CD14-positive monocyte (primary cell): ENCODE results near the gene LRP1B. TPM values are rescaled to one million over a fixed set of nuclear protein-coding genes. Genes with fewer than 3 reads are reported as not detected.

Source experiments
- DNase-seq, 3 donors: peaks; one replicate each; pipeline ENCODE4 v3.0.0-alpha.2; 2011 to 2022
- H2AFZ ChIP-seq: 2 replicates; pipeline ENCODE4 v1.6.0; 2012; ENCODE audit warnings: mild to moderate bottlenecking, low read depth, low read length, inconsistent platforms; ENCODE audit not compliant: insufficient read depth, poor library complexity, severe bottlenecking
- H3K27ac ChIP-seq, 2 donors: 1 replicate in 1 of 2; 2 replicates in 1 of 2; pipeline ENCODE4 v1.5.1; 2012 to 2013; ENCODE audit warnings: low read length in 2 of 2, control low read depth in 1 of 2, inconsistent platforms in 1 of 2, low read depth in 1 of 2, mild to moderate bottlenecking in 1 of 2
- H3K27me3 ChIP-seq, 2 donors: one replicate each; pipeline versions ENCODE4 v1.6.0 to v1.6.1; 2011 to 2013; ENCODE audit warnings: low read length in 2 of 2; ENCODE audit not compliant: control insufficient read depth in 2 of 2, insufficient read depth in 2 of 2
- H3K36me3 ChIP-seq, 2 donors: replicated peaks in 1 of 2; 1 replicate in 1 of 2; 2 replicates in 1 of 2; pipeline versions ENCODE4 v1.5.1 to v1.6.1; 2012 to 2013; ENCODE audit warnings: low read length in 2 of 2, control low read depth in 1 of 2, inconsistent platforms in 1 of 2, mild to moderate bottlenecking in 1 of 2; ENCODE audit not compliant: insufficient read depth in 2 of 2, control insufficient read depth in 1 of 2
- H3K4me1 ChIP-seq, 2 donors: 1 replicate in 1 of 2; 2 replicates in 1 of 2; pipeline versions ENCODE4 v1.5.1 to v1.6.1; 2012 to 2013; ENCODE audit warnings: low read length in 2 of 2, control low read depth in 1 of 2, inconsistent platforms in 1 of 2, mild to moderate bottlenecking in 1 of 2, moderate library complexity in 1 of 2; ENCODE audit not compliant: insufficient read depth in 2 of 2, control insufficient read depth in 1 of 2
- H3K4me2 ChIP-seq: replicated peaks from 2 replicates; pipeline ENCODE3; 2012; ENCODE audit warnings: low read length, moderate library complexity, mild to moderate bottlenecking; ENCODE audit not compliant: poor library complexity, severe bottlenecking; ENCODE audit errors: extremely low read depth
- H3K4me3 ChIP-seq, 3 experiments: fragments of 200-600 bp in 1 of 3; sonication (generic) in 1 of 3; replicated peaks in 1 of 3; 1 replicate in 2 of 3; 2 replicates in 1 of 3; pipeline ENCODE4 v1.5.1; 2011 to 2013; ENCODE audit warnings: low read length in 3 of 3, mild to moderate bottlenecking in 3 of 3, control low read depth in 2 of 3, low read depth in 2 of 3, inconsistent platforms in 1 of 3, moderate library complexity in 1 of 3
- H3K79me2 ChIP-seq: 2 replicates; pipeline ENCODE4 v1.6.0; 2012; ENCODE audit warnings: mild to moderate bottlenecking, control low read depth, inconsistent platforms, low read length, moderate library complexity; ENCODE audit not compliant: insufficient read depth
- H3K9ac ChIP-seq: 2 replicates; pipeline ENCODE4 v1.6.0; 2017; ENCODE audit warnings: low read length, mild to moderate bottlenecking; ENCODE audit not compliant: insufficient read depth, poor library complexity, severe bottlenecking
- H3K9me3 ChIP-seq, 2 donors: replicated peaks in 1 of 2; 1 replicate in 1 of 2; 2 replicates in 1 of 2; pipeline versions ENCODE4 v1.5.1 to v1.6.1; 2012 to 2013; ENCODE audit warnings: low read length in 2 of 2, control low read depth in 1 of 2; ENCODE audit not compliant: control insufficient read depth in 1 of 2, insufficient read depth in 1 of 2
- H4K20me1 ChIP-seq: 2 replicates; pipeline ENCODE4 v1.6.0; 2012; ENCODE audit warnings: mild to moderate bottlenecking, low read length, control low read depth, moderate library complexity; ENCODE audit not compliant: insufficient read depth
- H3K27ac Mint-ChIP-seq, 7 donors: one replicate each; pipeline ENCODE4 v1.8.0; 2020; ENCODE audit warnings: mild to moderate bottlenecking in 7 of 7, mixed read lengths in 7 of 7, moderate library complexity in 6 of 7, inconsistent platforms in 2 of 7
- H3K27me3 Mint-ChIP-seq, 3 donors: one replicate each; pipeline ENCODE4 v1.8.0; 2021 to 2022; ENCODE audit warnings: low read depth in 3 of 3, mild to moderate bottlenecking in 3 of 3, mixed read lengths in 3 of 3, moderate library complexity in 3 of 3, inconsistent platforms in 1 of 3
- H3K36me3 Mint-ChIP-seq, 2 donors: one replicate each; pipeline ENCODE4 v1.8.0; 2020; ENCODE audit warnings: mixed read lengths in 2 of 2, inconsistent platforms in 1 of 2, mild to moderate bottlenecking in 1 of 2
- H3K4me1 Mint-ChIP-seq: one replicate; pipeline ENCODE4 v1.8.0; 2020; ENCODE audit warnings: mild to moderate bottlenecking, mixed read lengths
- H3K4me3 Mint-ChIP-seq, 2 donors: one replicate each; pipeline ENCODE4 v1.8.0; 2020; ENCODE audit warnings: mild to moderate bottlenecking in 2 of 2, mixed read lengths in 2 of 2, moderate library complexity in 1 of 2
- H3K9me3 Mint-ChIP-seq, 7 donors: one replicate each; pipeline ENCODE4 v1.8.0; 2020 to 2022; ENCODE audit warnings: mixed read lengths in 7 of 7, mild to moderate bottlenecking in 6 of 7, moderate library complexity in 6 of 7, inconsistent platforms in 2 of 7
- CTCF ChIP-seq: fragments of 200-600 bp; IDR thresholded peaks from one replicate; pipeline ENCODE4 v1.8.0; 2022; ENCODE audit warnings: antibody characterized with exemption, mild to moderate bottlenecking
- WGBS: methylation state at CpG from one replicate; pipeline ENCODE4 v1.1.5; 2013; ENCODE audit warnings: missing lambda C conversion rate; ENCODE audit not compliant: insufficient coverage; 5-methylcytosine and 5-hydroxymethylcytosine counted together
- intact Hi-C, 2 donors: fragments of 100-400 bp; cut with micrococcal nuclease; formaldehyde crosslinking; loops; one replicate each; pipeline versions ENCODE4 v1.15.0 to v1.15.1; 2023
- polyA plus RNA-seq, 3 donors: library from polyadenylated mRNA; depleted of rRNA in 1 of 3; unstranded in 2 of 3; stranded (reverse) in 1 of 3; fragments of 300-500 nt in 2 of 3; fragments of >200 nt in 1 of 3; fragmentation: Illumina TruSeq in 2 of 3; gene quantifications; 1 replicate in 2 of 3; 2 replicates in 1 of 3; pipeline ENCODE4 v1.2.3, GENCODE V29; 2012 to 2021

LRP1B gene
- polyA plus RNA-seq, 3 donors: not detected

DNA sequence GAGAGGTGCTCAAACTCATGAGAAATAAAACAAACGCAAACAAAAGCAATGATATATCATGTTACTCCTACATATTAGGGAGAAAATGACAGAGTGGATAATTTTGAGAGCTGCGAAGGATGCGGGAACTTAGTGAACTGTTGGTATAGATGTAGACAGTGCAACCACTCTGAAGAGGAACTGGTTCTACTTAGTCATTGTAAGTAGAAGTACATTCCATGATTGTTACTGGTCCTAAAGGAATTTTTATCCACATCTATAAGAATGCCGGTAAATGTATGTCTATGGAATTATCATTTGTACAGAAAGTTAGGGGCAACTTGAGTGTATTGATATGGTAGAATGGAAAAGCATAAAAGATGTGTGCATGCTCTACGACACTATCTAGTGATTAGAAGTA is 1238.4 kb downstream of the LRP1B start:
- H3K4me1 Mint-ChIP-seq: no peaks in the 10 kb centered on the region
- H3K27me3 Mint-ChIP-seq: no peaks in the 10 kb centered on the region
- H3K9ac ChIP-seq: no peak overlapping the region
- H3K36me3 Mint-ChIP-seq: no peaks in the 10 kb centered on the region
- no CpG with 5 or more reads among the region's 5 CpGs for WGBS
- no peak overlapping the region for H3K4me3 Mint-ChIP-seq
- no peaks in the 10 kb centered on the region for H4K20me1 ChIP-seq
- no peak overlapping the region for H3K4me2 ChIP-seq
- H3K36me3 ChIP-seq: no peaks in the 10 kb centered on the region
- H3K9me3 Mint-ChIP-seq: peaks cover 0 to 12% (median 5%) of the 10 kb centered on the region in 7 donors
- intact Hi-C loops: no loop called here
- no peaks in the 10 kb centered on the region for H3K4me1 ChIP-seq
- peaks cover 0 to 9% of the 10 kb centered on the region in 2 donors for H3K9me3 ChIP-seq
- no peak for DNase-seq
- no peaks in the 10 kb centered on the region for H3K27me3 ChIP-seq
- no peak overlapping the region for H3K27ac ChIP-seq
- no peak for TF ChIP-seq CTCF
- no peak overlapping the region for H3K27ac Mint-ChIP-seq
- no peaks in the 10 kb centered on the region for H3K79me2 ChIP-seq
- no peak overlapping the region for H2AFZ ChIP-seq
- no peak overlapping the region for H3K4me3 ChIP-seq

DNA sequence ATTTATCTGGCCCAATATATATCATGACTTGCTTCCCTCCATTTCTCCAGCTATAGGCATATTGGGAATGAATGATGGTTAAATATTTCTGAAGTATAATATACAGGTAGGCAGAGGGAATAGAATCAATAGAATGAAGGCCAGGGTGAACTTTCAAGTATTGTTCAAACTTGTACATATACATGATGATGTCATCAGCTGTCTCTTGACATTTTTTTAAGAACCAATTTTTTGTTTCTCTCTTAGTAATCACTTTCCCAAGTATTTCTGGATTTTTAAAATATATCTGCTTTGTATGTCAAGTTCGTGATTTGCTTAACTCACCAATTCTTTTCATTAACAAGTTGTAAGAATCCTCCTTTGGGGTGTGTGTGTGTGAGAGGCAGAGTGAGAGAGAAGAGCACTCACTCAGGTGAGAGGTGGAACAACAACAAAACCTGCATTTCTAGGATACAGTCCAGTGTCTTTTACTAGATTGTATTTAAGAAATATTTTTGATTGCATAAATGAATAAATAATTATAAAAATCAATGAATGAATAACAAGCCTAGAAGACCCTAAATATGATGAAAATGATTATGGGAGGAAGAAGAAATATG is 1239.1 kb downstream of the LRP1B start:
- H3K27ac ChIP-seq: no peak overlapping the region
- peaks cover 0 to 12% (median 5%) of the 10 kb centered on the region in 7 donors for H3K9me3 Mint-ChIP-seq
- peaks cover 0 to 9% of the 10 kb centered on the region in 2 donors for H3K9me3 ChIP-seq
- intact Hi-C loops: no loop called here
- H3K27me3 ChIP-seq: no peaks in the 10 kb centered on the region
- no peaks in the 10 kb centered on the region for H3K36me3 ChIP-seq
- no peaks in the 10 kb centered on the region for H3K4me1 Mint-ChIP-seq
- no peaks in the 10 kb centered on the region for H3K4me1 ChIP-seq
- H3K4me2 ChIP-seq: no peak overlapping the region
- no peaks in the 10 kb centered on the region for H3K27me3 Mint-ChIP-seq
- TF ChIP-seq CTCF: no peak
- no CpG with 5 or more reads among the region's 1 CpG for WGBS
- no peak overlapping the region for H3K4me3 ChIP-seq
- no peak for DNase-seq
- no peaks in the 10 kb centered on the region for H3K36me3 Mint-ChIP-seq
- no peak overlapping the region for H3K4me3 Mint-ChIP-seq
- H3K9ac ChIP-seq: no peak overlapping the region
- no peak overlapping the region for H2AFZ ChIP-seq
- H3K79me2 ChIP-seq: no peaks in the 10 kb centered on the region
- H3K27ac Mint-ChIP-seq: no peak overlapping the region
- no peaks in the 10 kb centered on the region for H4K20me1 ChIP-seq
